ENCODE data around the gene MBD2.
A peak's percentile ranks its signal among the peaks of the same experiment; 100 is the strongest.

The MBD2 gene

GRCh38 chr18:54161267-54161666 is 63.2 kb downstream of the MBD2 start:
- Histone ChIP-seq H3K4me1 (ENCODE audit: control insufficient read depth, insufficient read depth, low read length) (peaks cover 45% of the 10 kb centered on the region), H3K27me3 (ENCODE audit: control insufficient read depth, insufficient read depth, low read length) (no peaks in the 10 kb centered on the region), H3K4me2 (ENCODE audit: low read length) (no peak overlapping the region), H3K36me3 (ENCODE audit: insufficient read depth, low read length) (peaks cover 65% of the 10 kb centered on the region), H3K9me3 (replicated peaks; ENCODE audit: low read length) (no peaks in the 10 kb centered on the region), H3K4me3 (ENCODE audit: low read length) (no peak overlapping the region), H3K9ac (ENCODE audit: low read depth, low read length) (no peak overlapping the region)

DNA sequence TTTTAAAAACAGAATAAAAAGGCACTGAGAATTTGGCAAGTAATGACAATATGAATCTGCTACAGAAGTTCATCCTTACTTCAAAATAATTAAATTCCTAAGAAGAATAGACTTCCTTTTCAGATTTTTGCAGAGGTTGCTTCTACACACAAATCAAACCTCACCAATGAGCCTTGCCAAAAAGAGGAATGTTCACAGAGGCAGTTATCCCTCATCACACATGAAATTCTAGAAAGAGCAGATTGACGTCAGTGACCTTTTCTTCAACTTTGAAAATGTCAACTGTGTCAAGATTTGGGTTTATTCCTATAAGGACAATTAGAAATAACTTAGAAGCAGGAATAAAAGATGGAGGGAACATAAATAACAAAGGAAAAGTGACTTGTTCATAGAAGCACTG is 64.6 kb downstream of the MBD2 start:
- H3K4me2 ChIP-seq (ENCODE audit: low read length): no peak overlapping the region
- no peak overlapping the region for H3K9ac ChIP-seq (ENCODE audit: low read depth, low read length)
- H3K4me1 ChIP-seq (ENCODE audit: control insufficient read depth, insufficient read depth, low read length): peaks cover 45% of the 10 kb centered on the region
- no peaks in the 10 kb centered on the region for H3K9me3 ChIP-seq (replicated peaks; ENCODE audit: low read length)
- no peaks in the 10 kb centered on the region for H3K27me3 ChIP-seq (ENCODE audit: control insufficient read depth, insufficient read depth, low read length)
- H3K4me3 ChIP-seq (ENCODE audit: low read length): no peak overlapping the region
- H3K36me3 ChIP-seq (ENCODE audit: insufficient read depth, low read length): peaks cover 64% of the 10 kb centered on the region

DNA sequence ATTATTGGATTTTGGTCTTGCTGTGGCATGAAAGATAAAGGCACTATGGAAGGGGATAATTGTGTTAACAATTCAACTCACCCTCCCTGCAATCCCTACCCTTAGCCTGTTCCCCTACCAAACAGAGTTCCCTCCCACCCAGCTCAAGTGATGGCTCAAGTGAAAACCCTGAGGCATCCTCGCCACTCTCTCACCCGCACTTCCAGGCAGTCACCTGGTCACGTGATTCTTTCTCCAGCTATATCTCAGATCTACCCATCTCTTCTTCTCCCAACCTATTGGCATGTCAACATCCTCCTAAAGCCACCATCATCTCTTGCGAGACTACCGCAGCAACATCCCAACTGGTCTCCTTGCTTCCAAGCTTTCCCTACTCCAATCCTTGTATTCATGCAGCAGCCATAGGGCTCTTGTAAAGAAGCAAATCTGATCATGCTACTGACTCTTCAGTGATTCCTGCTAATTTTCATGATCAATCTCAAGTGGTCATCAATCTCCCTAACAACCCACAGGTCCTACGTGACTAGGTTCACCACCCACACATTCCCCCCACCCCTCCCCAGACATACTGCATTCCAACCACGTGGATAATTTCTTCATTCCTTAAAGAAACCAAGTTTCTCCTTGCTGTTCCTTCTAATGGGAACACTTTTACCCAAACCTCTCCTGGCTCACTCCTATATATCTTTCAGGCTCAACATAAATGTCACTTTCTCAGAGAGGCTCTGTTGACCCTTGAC is 66.7 kb downstream of the MBD2 start:
- Histone ChIP-seq H3K4me1 (ENCODE audit: control insufficient read depth, insufficient read depth, low read length) (peaks cover 32% of the 10 kb centered on the region), H3K4me2 (ENCODE audit: low read length) (no peak overlapping the region), H3K9me3 (replicated peaks; ENCODE audit: low read length) (no peaks in the 10 kb centered on the region), H3K4me3 (ENCODE audit: low read length) (no peak overlapping the region), H3K27me3 (ENCODE audit: control insufficient read depth, insufficient read depth, low read length) (no peaks in the 10 kb centered on the region), H3K36me3 (ENCODE audit: insufficient read depth, low read length) (peaks cover 72% of the 10 kb centered on the region), H3K9ac (ENCODE audit: low read depth, low read length) (no peak overlapping the region)

DNA sequence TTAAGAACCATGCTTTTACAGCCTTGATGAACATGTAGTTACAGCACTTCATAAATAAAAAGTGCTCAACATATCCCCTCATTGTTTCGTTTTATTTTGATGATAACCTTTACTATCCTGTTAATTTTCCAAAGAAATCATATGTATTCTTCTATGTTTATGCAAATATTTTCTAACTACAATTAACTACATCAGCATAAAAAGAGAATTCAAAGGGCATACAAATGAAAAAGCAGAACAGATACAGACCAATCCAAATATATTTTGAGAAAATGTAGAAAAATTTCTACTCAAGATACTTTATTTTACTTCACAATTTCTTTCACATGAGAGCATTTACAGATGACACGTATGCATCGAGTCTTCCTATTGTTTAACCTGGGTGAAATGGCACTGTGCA is 69.1 kb downstream of the MBD2 start:
- Histone ChIP-seq H3K27me3 (ENCODE audit: control insufficient read depth, insufficient read depth, low read length) (no peaks in the 10 kb centered on the region), H3K9ac (ENCODE audit: low read depth, low read length) (no peak overlapping the region), H3K4me1 (ENCODE audit: control insufficient read depth, insufficient read depth, low read length) (peaks cover 28% of the 10 kb centered on the region), H3K9me3 (replicated peaks; ENCODE audit: low read length) (no peaks in the 10 kb centered on the region), H3K4me3 (ENCODE audit: low read length) (no peak overlapping the region), H3K36me3 (ENCODE audit: insufficient read depth, low read length) (peaks cover 67% of the 10 kb centered on the region), H3K4me2 (ENCODE audit: low read length) (no peak overlapping the region)

DNA sequence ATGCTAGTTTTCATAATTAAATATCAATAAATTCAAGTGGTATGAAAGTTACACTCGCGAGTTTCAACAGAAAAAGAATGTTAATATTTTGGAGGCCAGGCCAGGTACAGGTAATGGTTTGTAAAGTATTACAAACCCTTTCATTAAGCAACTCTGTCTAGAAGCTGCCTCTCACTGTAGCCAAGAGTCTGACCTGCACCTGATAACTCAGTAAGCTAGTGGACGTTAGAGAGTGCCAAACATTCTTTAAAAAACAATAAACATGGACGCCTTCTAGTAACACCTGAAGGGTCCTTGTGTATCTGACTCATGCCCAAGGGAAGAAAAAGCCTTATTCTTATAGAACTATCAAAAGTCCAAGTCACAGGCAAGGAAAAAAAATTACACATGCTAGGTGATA is 70.2 kb downstream of the MBD2 start:
- Histone ChIP-seq H3K36me3 (ENCODE audit: insufficient read depth, low read length) (peaks cover 56% of the 10 kb centered on the region), H3K9ac (ENCODE audit: low read depth, low read length) (no peak overlapping the region)

GRCh38 chr18:54151376-54151775 is 73.1 kb downstream of the MBD2 start:
- no peaks in the 10 kb centered on the region for H3K9me3 ChIP-seq (replicated peaks; ENCODE audit: low read length)
- H3K27me3 ChIP-seq (ENCODE audit: control insufficient read depth, insufficient read depth, low read length): no peaks in the 10 kb centered on the region
- H3K36me3 ChIP-seq (ENCODE audit: insufficient read depth, low read length): peaks cover 33% of the 10 kb centered on the region
- no peak overlapping the region for H3K9ac ChIP-seq (ENCODE audit: low read depth, low read length)
- H3K4me2 ChIP-seq (ENCODE audit: low read length): peak overlapping the region; percentile 13
- peaks cover 42% of the 10 kb centered on the region for H3K4me1 ChIP-seq (ENCODE audit: control insufficient read depth, insufficient read depth, low read length)
- no peak overlapping the region for H3K4me3 ChIP-seq (ENCODE audit: low read length)

More for the DNA sequence above, 70.2 kb downstream of the MBD2 start:
- H3K4me3 ChIP-seq (ENCODE audit: low read length): no peak overlapping the region
- peaks cover 40% of the 10 kb centered on the region for H3K4me1 ChIP-seq (ENCODE audit: control insufficient read depth, insufficient read depth, low read length)
- no peaks in the 10 kb centered on the region for H3K27me3 ChIP-seq (ENCODE audit: control insufficient read depth, insufficient read depth, low read length)
- no peaks in the 10 kb centered on the region for H3K9me3 ChIP-seq (replicated peaks; ENCODE audit: low read length)
- H3K4me2 ChIP-seq (ENCODE audit: low read length): no peak overlapping the region

DNA sequence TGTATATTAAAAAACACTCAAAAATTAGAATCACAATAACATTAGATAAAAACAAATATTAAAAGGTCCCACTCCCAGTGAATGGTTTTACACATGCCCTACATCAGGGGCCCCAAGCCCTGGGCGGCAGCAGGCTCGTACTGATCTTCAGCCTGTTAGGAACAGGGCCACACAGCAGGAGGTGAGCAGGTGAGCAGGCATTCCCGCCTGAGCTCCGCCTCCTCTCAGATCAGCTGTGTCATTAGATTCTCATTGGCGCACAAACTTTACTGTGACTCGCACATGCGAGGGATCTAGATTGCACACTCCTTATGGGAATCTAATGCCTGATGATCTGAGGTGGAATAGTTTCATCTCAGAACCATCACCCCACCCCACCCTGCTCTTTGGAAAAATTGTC is 74.2 kb downstream of the MBD2 start:
- Histone ChIP-seq H3K4me3 (ENCODE audit: low read length) (no peak overlapping the region), H3K27me3 (ENCODE audit: control insufficient read depth, insufficient read depth, low read length) (no peaks in the 10 kb centered on the region)

GRCh38 chr18:54149078-54149697 is 75.3 kb downstream of the MBD2 start:
- H3K4me3 ChIP-seq (ENCODE audit: low read length): peak overlapping the region; percentile 53
- H3K9me3 ChIP-seq (replicated peaks; ENCODE audit: low read length): no peaks in the 10 kb centered on the region
- no peaks in the 10 kb centered on the region for H3K27me3 ChIP-seq (ENCODE audit: control insufficient read depth, insufficient read depth, low read length)
- peaks cover 18% of the 10 kb centered on the region for H3K36me3 ChIP-seq (ENCODE audit: insufficient read depth, low read length)
- peak overlapping the region; percentile 77 for H3K4me2 ChIP-seq (ENCODE audit: low read length)
- peaks cover 42% of the 10 kb centered on the region for H3K4me1 ChIP-seq (ENCODE audit: control insufficient read depth, insufficient read depth, low read length)
- H3K9ac ChIP-seq (ENCODE audit: low read depth, low read length): peak overlapping the region; percentile 76

More for the DNA sequence above, 74.2 kb downstream of the MBD2 start:
- Histone ChIP-seq H3K9ac (ENCODE audit: low read depth, low read length) (no peak overlapping the region), H3K4me1 (ENCODE audit: control insufficient read depth, insufficient read depth, low read length) (peaks cover 42% of the 10 kb centered on the region), H3K9me3 (replicated peaks; ENCODE audit: low read length) (no peaks in the 10 kb centered on the region), H3K36me3 (ENCODE audit: insufficient read depth, low read length) (peaks cover 26% of the 10 kb centered on the region), H3K4me2 (ENCODE audit: low read length) (no peak overlapping the region)

GRCh38 chr18:54148678-54149077 is 75.8 kb downstream of the MBD2 start:
- Histone ChIP-seq H3K36me3 (ENCODE audit: insufficient read depth, low read length) (peaks cover 15% of the 10 kb centered on the region), H3K27me3 (ENCODE audit: control insufficient read depth, insufficient read depth, low read length) (no peaks in the 10 kb centered on the region), H3K4me3 (ENCODE audit: low read length) (peak overlapping the region; percentile 26), H3K4me1 (ENCODE audit: control insufficient read depth, insufficient read depth, low read length) (peaks cover 42% of the 10 kb centered on the region), H3K4me2 (ENCODE audit: low read length) (peak overlapping the region; percentile 57), H3K9ac (ENCODE audit: low read depth, low read length) (peak overlapping the region; percentile 59), H3K9me3 (replicated peaks; ENCODE audit: low read length) (no peaks in the 10 kb centered on the region)

DNA sequence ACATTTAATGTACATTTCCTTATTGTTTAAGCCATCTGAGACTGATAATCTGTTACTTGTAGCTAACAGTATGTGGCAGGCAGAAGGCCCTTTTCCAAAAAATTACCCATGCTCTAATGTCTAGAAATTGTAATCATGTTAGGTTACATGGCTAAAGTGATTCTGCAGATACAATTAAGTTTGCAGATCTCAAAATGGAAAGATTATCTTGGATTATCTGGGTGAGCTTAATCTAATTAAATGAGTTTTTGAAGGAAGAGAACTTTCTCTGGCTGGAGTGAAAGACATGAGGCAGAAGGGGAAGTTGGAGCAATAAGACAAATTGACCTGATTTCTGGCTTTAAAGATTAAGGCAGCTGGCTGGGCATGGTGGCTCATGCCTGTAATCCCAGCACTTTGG is 76.3 kb downstream of the MBD2 start:
- Histone ChIP-seq H3K36me3 (ENCODE audit: insufficient read depth, low read length) (peaks cover 11% of the 10 kb centered on the region), H3K27me3 (ENCODE audit: control insufficient read depth, insufficient read depth, low read length) (no peaks in the 10 kb centered on the region), H3K4me1 (ENCODE audit: control insufficient read depth, insufficient read depth, low read length) (peaks cover 42% of the 10 kb centered on the region), H3K4me2 (ENCODE audit: low read length) (no peak overlapping the region), H3K9me3 (replicated peaks; ENCODE audit: low read length) (peaks cover 4% of the 10 kb centered on the region), H3K9ac (ENCODE audit: low read depth, low read length) (peak overlapping the region; percentile 59), H3K4me3 (ENCODE audit: low read length) (no peak overlapping the region)

- no peak overlapping the region for H3K9ac ChIP-seq (ENCODE audit: low read depth, low read length)
- no peak overlapping the region for H3K4me3 ChIP-seq (ENCODE audit: low read length)
- H3K27me3 ChIP-seq (ENCODE audit: control insufficient read depth, insufficient read depth, low read length): no peaks in the 10 kb centered on the region
- peaks cover 42% of the 10 kb centered on the region for H3K4me1 ChIP-seq (ENCODE audit: control insufficient read depth, insufficient read depth, low read length)
- H3K9me3 ChIP-seq (replicated peaks; ENCODE audit: low read length): peaks cover 4% of the 10 kb centered on the region
- H3K4me2 ChIP-seq (ENCODE audit: low read length): no peak overlapping the region
- peaks cover 4% of the 10 kb centered on the region for H3K36me3 ChIP-seq (ENCODE audit: insufficient read depth, low read length)
These were observed 77.0 kb downstream of the MBD2 start for GRCh38 chr18:54147439-54147838.

Data from skeletal muscle satellite cell (primary cell).